Limb (tissue), 2 donors: ENCODE data around the gene ABI2.
"Not testable (repeated sequence)": the region's sequence is repeated elsewhere in the genome, so short reads cannot be mapped to it uniquely, and the experiment has no call there.

Experiments used
- DNase-seq, 2 donors: peaks; one replicate each; pipeline ENCODE4 v3.0.0-alpha.2; 2016; ENCODE audit errors: extremely low spot score in 2 of 2

The ABI2 gene

DNA sequence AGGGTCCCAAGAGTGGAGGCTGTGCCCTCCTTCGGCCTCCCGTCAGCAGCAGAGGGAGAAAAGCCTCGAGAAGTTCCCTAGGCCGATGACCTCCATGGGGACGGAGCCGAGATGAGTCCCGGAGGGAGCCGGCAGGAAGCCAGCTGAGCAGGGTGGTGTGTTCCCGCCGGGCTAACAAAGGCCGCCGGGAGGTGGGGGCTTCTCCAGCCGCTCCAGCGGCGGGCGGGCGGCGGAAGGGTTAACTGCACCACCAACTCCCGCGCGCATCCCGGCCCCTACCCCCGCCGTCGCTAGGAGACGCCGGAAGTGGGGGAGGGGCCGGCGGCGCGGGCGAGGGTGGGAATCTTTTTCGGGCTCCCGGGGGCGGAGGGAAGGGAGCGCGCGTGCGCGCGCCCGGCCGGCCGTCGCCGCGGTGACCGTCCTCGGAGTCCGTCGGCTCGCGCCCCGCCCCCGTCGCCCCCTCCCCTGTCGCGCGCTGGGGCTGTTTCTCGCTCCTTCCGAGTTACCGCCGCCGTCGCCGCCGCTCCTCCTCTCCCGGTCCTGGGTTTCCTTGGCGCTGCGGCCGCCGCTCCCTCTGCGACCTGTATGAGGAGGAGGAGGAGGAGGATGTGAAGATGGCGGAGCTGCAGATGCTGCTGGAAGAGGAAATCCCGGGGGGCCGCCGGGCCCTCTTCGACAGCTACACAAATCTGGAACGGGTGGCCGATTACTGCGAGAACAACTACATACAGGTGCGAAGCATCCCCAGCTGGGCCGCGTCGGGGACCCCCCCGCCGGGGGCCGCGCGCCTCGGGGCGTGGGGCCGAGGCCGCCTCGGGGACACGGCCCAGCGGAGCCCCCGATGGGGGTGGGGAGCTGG is at the start of gene ABI2:
Gene ABI2, plus strand, starts transcription at position 494 of the 859 bp plus-strand sequence. Its CDS starts 121 bp downstream, at position 615.
- peak; percentile 89 to 97 for DNase-seq

DNA sequence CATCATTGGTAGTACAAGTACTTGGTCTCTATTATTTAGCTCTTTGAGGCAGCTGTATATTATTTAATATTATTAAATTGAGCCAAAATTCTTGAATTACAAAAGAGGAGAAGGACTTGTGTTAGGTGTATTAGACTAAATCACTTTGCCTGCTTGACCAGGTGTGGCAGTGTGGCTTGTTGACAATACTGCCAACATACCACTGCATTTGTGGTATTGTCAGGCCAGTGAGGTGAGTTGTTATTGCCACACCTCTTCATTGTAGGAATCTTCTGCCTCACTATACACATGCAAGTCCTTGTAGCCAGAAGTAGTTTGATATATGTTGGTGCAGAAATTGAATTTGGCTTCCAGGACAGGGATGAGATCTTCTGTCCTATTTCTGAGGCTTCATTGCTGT is 48.9 kb upstream of the ABI2 start:
- no peak for DNase-seq

DNA sequence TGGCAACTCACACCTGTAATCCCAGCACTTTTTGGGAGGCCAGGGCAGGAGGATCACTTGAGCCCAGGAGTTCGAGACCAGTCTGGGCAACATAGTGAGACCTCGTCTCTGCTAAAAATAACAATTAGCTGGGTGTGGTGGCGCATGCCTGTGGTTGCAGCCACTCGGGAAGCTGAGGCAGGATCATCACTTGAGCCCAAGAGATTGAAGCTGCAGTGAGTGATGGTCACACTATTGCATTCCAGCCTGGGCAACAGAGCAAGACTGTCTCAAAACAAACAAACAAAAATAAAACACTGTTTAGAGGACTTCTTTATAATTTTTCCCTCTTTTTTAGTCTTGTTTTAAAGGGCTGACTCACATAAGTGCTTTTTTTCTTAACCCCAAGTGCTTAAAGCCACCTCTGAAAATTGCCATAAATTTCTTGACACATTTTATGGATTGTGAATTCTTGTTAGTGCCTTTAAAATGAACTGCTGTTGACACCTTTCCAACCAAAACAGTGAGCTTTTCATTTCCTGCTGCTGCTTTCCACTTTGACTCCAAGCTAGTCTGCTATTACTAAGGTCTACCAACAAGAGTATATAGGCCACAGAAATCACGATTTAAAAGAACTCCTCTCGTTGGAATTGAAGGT is 47.6 kb upstream of the ABI2 start:
- DNase-seq: peak in 1 of 2 donors; percentile 1

DNA sequence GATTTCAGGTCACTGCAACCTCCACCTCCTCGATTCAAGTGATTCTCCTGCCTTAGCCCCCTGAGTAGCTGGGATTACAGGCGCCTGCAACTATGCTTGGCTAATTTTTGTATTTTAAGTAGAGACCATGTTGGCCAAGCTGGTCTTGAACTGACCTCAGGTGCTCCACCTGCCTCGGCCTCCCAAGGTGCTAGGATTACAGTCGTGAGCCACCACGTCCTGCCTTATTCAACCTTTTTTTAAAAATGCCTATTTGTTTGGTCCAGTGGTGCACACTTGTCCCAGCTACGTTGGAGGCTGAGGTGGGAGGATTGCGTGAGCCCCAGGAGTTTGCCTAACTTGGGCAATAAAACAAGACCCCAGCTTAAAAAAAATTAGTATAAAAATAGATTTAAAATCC is 46.1 kb upstream of the ABI2 start:
- no peak for DNase-seq

DNA sequence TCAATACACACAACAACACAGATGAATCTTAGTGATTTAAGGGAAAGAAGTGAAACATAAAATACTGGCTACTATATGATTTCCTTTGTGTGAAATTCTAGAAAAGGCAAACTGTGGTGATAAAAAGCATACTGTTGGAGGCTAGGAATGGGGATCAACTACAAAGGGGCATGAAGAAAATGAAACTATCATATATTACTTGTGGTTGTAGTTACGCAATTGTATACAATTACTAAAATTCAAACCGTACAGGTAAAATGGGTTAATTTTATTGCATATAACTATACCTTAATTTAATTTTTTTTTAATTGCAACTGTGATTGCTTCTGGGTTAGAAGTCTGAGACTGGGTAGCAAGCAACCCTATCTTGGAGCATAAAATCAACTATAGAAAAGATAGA is 41.7 kb upstream of the ABI2 start:
- DNase-seq: no peak

DNA sequence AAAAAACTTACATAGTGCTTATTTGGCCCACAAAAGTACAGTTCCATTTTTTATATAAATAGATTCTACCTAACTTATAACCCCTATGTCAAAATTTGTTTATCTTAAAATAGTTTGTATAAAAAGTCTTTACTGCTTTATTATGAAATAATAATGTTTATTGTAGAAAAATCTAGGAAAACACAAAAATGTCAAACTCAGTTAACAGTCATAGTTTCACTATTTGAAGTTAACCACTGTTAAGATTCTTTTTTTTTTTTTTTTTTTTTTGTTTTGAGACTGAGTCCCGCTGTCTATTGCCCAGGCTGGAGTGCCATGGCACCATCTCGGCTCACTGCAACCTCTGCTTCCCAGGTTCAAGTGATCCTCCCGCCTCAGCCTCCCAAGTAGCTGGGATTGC is 26.5 kb upstream of the ABI2 start:
- DNase-seq: no peak

DNA sequence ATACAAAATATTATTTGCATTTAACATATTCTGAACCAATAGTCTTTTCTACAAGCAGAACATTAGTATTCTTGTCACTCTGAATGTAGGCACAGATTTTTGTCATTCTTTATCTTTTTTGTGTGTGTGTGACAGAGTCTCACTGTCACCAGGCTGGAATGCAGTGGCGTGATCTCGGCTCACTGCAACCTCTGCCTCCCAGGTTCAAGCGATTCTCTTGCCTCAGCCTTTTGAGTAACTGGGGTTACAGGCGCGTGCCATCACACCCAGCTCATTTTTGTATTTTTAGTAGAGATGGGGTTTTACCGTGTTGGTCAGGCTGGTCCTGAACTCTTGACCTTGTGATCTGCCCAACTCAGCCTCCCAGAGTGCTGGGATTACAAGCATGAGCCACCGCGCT is 25.6 kb upstream of the ABI2 start:
- not testable (repeated sequence) for DNase-seq

DNA sequence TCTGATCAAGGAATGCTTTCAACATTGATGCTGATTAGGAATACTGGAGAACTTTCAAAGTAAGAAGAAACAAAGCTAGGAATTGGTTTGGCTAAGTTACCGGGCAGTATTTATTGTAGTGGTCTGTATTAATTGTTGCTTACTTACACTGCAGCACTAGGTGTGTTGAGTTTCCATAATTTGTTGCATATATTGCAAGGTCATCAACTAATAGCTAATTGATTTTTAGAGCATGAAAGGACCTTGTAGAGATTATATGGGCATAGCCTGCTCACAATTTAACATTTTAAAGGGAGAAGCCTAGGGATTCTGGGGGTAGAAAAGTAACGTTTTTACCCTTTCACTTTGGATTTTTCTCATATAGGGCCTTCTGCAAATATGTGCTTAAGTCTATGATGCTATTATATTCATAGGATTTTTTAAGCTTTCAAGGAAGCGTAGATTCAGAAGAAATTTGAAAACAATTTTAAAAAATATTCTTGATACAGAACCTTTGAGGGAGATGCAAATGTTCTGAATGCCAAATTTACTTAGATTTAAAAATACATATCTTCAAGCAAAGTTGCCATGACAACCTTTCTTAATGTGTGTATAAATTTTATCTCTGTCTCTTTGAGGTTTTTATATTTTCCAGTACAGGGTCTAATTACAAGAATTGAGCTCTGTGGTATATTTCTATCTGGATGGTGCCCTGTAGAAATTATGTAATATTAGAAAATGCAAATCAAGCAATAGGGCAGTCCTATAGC is 17.3 kb upstream of the ABI2 start:
- DNase-seq: no peak

DNA sequence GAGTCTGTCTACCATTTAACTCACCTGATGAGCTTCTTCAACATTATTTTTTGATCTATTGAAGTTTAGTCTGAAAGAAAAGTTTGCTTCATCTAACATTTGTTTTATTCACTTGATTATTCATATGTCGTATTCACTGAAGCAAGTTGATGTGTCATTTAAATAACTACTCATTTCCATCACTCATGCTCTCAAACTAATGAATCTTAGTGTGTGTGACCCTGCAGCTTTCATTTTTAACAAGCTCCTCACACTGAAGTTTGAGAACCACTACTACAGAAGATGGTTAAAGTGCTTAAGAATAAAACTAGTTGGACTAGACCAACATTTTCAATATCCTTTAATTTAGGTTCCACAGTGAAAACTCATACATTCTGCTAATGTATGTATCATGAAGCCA is 1.8 kb upstream of the ABI2 start:
- DNase-seq: no peak

DNA sequence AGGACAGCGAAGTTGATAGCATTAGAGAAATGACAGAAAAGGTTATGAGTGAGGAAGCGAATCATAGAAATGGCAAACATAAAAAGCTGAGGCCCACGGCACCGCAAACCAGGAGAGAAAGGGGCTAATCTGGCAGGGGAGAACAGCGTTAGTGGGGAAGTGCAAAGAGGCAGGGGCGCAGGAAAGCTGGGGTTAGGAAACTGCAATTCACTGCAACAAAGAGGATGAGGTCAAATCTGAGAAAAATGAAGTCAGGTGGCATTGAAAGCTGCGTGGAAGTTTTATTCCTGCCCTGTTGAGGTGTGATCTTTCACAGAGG is 653 bp upstream of the ABI2 start:
- peak in 1 of 2 donors; percentile 9 for DNase-seq

DNA sequence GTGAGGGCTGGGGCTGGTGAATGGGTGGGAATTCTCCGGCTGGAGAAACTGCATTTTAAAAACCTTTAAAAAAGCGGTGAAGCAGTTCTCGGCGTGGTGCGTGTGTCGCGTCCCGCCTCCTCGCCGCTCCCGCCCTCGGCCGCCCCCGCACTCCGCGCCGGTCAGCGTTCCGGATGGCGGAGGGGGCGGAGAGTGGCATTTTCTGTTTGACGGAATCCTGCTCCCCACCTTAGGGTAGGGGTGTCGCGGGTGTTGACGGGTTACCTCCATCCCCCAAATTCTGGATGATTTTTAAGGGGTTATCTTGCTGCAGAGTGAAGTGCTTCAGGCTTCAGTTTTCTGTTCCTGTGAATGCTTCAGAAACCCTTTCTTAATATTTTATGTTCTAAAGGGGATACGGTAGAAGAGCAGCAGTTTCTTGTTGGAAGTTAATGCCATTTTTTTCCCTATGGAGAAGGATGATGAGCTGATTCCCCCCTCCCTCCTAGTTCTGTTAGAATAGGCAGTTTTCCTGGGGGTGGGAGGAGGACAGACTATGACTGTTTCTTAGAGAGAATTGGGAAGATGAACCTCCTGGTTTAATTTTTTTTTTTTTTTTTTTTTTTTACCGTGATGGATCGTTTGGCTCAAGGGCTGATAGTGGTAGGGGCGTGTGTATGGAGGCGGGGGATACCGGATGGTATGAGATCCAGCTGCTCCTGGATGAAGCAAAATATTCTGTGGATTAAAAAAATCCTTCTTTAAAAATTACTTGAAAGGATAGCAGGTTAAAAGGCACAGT is 756 bp downstream of the ABI2 start:
- peak; percentile 24 to 28 for DNase-seq

DNA sequence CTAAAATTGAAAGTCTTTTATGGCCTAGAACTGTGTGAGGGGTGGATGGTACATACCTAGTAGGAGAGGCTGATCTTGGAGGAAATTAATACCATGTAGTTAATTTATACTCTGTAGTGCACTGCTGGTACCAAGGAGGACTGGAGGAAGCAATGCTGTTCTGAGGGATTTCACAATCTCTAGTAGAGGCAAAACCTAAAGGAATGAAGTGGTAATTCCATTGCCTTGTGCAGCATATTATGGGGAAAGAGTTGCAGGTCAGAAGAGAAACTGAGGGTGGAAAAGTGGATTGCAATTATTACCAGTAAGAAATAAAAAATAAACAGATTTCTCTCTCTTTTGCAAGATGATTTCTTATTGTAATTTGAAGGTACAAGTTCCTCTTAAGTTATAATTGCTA is 2.2 kb downstream of the ABI2 start:
- DNase-seq: no peak

DNA sequence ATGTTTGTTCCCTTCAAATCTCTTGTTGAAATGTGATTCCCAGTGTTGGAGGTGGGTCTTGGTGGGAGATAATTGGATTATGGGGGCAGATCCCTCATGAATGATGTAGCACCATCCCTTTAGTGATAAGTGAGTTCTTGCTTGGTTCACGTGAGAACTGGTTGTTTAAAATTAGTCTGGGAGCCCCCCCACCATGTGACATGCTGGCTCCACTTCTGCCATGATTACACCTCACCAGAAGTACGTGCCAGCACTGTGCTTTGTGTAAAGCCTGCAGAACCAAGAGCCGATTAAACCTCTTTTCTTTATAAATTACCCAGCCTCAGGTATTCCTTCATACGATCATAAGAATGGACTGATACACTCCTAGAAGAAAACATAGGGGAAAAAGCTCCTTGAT is 10.1 kb downstream of the ABI2 start:
- DNase-seq: no peak

DNA sequence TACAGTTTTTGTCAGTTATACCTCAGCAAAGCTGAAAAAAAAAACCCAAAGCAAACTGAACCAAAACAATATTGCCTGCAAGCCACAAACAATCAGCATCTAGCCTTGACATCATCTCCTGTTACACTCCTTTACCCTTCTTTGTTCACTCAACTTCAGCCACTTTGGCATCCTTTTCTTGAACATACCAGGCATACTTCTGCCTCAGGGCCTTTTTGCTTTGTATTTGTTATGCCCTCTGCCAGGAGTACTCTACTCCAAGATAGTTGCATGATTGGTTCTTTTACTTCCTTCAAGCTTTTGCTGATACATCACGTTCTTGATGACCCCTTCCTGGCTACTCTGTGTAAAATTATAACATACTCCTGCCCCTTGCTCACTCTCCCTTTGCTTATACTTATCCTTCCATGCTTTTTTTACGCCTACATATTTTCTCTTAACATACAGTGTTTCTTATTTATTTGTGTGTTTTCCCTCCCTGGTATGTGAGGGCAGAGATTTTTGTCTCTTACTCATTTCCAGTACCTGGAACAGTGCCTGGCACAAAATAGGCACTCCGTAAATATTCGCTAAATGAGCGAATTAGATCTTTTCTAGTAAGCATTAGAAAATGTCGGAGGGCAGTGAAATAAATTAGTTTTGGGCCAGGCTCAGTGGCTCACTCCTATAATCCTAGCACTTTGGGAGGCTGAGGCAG is 12.7 kb downstream of the ABI2 start:
- no peak for DNase-seq

DNA sequence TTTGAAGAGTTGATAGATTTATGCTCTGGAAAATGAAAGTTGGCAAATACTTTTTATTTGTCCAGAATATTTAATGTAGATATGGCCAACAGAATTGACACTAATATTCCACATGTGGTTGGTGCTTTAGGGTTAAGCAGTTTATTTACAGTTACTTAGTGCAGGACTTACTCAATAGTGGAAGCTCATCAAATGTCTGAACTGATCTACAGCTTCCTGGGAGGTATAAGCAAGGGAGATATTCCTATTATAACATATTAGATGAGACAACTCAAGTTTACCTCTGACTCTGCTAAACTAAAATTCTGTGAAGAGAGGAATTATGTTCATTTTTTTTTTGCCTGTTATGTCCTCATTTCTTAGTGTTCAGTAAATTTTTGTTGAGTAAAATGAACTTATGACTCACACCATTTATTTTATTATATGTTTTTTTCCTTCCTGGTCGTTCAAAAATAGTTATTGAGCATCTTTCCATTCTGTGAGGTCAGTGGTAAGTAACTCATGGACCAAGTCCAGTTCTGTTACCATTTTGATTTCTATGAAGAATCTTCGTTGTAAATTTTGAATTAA is 13.6 kb downstream of the ABI2 start:
- no peak for DNase-seq

DNA sequence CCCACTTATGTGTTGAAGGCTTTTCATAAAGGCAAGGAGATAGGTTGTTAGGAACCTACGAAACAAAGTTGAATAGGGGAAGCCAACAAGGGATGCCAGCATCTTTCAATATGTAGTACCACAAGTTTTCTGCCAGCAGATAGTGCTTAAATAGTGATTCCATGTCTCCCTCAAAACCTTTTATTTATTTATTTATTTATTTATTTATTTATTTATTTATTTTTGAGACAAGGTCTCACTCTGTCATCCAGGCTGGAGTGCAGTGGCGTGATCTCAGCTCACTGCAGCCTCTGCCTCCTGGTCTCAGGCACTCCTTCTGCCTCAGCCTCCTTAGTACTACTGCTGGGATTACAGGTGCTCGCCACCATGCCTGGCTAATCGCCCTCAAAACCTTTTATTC is 14.2 kb downstream of the ABI2 start:
- not testable (repeated sequence) for DNase-seq

DNA sequence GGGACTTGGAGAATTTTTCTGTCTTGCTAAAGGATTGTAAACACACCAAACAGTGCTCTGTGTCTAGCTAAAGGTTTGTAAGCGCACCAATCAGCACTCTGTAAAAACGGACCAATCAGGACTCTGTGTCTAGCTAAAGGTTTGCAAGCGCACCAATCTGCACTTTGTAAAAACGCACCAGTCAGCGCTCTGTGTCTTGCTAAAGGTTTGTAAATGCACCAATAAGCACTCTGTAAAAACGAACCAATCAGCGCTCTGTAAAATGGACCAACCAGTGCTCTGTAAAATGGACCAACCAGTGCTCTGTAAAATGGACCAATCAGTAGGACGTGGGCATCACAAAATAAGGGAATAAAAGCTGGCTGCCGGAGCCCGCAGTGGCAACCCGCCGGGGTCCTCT is 16.5 kb downstream of the ABI2 start:
- DNase-seq: no peak

DNA sequence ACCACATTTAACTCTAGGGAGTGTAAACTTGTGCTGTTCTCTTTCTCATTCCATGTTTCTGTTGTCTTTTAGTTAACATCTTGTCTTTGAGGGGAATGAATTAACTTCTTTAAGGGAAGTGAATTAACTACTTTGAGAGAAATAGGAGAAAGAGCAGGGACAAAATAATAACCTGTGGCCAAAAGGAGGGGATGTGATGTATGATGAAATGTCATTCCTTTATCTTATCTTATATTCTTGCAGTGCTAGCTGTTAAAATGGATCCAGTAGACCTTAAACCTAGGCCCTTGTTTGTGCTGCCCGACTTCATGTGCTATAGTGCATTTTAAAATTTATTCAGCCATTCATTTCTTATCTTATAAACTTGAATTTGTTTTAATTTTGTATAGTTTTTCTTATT is 18.4 kb downstream of the ABI2 start:
- DNase-seq: no peak

DNA sequence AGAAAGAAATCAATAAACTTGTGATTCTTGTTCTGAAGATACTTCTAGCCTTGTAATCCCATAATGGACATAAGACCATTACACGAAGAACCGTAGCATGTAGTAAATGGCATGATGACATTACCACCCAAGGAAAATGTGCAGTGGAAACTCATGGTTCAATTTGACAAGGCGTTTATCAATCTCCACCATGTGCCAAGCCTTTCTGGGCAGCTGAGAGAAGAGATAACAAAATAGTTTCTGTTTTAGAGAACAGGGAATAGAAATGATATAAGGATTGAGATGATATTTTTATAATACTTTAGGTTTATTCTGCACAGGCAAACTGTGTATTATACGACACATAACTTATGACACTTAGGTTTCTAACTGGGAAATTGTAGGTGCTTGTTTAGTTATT is 19.2 kb downstream of the ABI2 start:
- DNase-seq: no peak

DNA sequence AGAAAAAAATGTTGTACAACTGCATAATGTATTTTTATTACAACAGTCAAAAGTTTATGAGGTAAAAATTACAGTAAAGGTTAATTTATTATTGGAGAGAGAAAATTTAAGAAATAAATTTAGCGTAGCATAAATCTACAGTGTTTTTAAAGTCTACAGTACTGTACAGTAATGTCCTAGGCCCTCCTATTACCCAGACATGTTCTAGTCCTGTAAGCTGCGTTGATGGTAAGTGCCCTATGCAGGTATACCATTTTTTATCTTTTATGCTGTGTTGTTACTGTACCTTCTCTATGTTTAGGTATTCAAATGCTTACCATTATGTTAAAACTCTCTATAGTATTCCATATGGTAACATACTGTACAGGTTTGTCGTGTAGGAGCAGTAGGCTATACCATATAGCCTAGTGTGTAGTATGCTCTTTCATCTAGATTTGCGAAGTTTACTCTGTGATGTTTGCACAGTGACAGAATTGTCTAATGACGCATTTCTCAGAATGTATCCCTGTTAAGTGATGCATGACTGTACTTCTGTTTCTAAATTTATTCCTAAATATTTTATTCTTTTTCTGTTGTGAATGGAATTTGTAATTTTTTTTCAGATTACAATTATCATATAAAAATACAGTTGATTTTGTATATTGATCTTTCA is 24.5 kb downstream of the ABI2 start:
- no peak for DNase-seq
